ENCODE results near the gene TBATA. TPM values are rescaled to one million over a fixed set of nuclear protein-coding genes. Genes with fewer than 3 reads are reported as not detected.

Gene TBATA
- total RNA-seq, 1 experiment from 2014 or later = not detected

- TF ChIP-seq AFF4 (CRISPR knock-in tag; IDR thresholded peaks at IDR 0.05; ENCODE audit: borderline replicate concordance) (no peak), RORB (CRISPR knock-in tag; IDR thresholded peaks at IDR 0.05) (no peak), E2F4 (CRISPR knock-in tag; IDR thresholded peaks at IDR 0.05; ENCODE audit: borderline replicate concordance, low read depth) (no peak), ZNF512 (CRISPR knock-in tag; IDR thresholded peaks at IDR 0.05; ENCODE audit: borderline replicate concordance) (no peak), GABPB1 (CRISPR knock-in tag; IDR thresholded peaks at IDR 0.05) (no peak)
Observed at GRCh38 chr10:70738761-70739121, 46.4 kb downstream of the TBATA start (continued).

GRCh38 chr10:70738006-70738760 lies 47.0 kb downstream of the TBATA start:
- Mint-ChIP-seq H3K4me1 (0 out of 2 replicates have a peak, but pooled peaks cover 2% of the 10 kb centered on the region), H3K27me3 (ENCODE audit: low read depth) (no peaks in the 10 kb centered on the region), H3K27ac (no peak overlapping the region), H3K36me3 (no peaks in the 10 kb centered on the region), H3K9me3 (no peaks in the 10 kb centered on the region), H3K4me3 (no peak overlapping the region)
- CTCF ChIA-PET = interaction anchor here (0.9 to 1.3 kb wide), 3 partner anchors 16 to 179 kb away, joined by 3 read pairs; no protein-coding TSS in a partner anchor
- ATAC-seq (peak; percentile 24), DNase-seq (ENCODE audit: low spot score) (no peak)
- POLR2A ChIA-PET = no interaction called here
- TF ChIP-seq NR3C1 (CRISPR knock-in tag; conservative IDR thresholded peaks at IDR 0.05; ENCODE audit: low read depth) = no peak
- TF ChIP-seq ERG (CRISPR knock-in tag; IDR thresholded peaks at IDR 0.05) = no peak
- TF ChIP-seq HMGA2 (CRISPR knock-in tag; IDR thresholded peaks at IDR 0.05) = no peak
- no peak for TF ChIP-seq FOXJ3 (CRISPR knock-in tag; IDR thresholded peaks at IDR 0.05; ENCODE audit: borderline replicate concordance)
- no peak for TF ChIP-seq FOXK1 (CRISPR knock-in tag; IDR thresholded peaks at IDR 0.05)
- no peak for TF ChIP-seq HMGXB4 (CRISPR knock-in tag; IDR thresholded peaks at IDR 0.05)
- no peak for TF ChIP-seq SOX15 (CRISPR knock-in tag; IDR thresholded peaks at IDR 0.05)
- no peak for TF ChIP-seq CTCF (IDR thresholded peaks at IDR 0.05)
- no peak for TF ChIP-seq IRF2 (CRISPR knock-in tag; IDR thresholded peaks at IDR 0.05; ENCODE audit: borderline replicate concordance, low read depth)
- no peak for TF ChIP-seq E2F5 (CRISPR knock-in tag; IDR thresholded peaks at IDR 0.05)
- TF ChIP-seq ESRRA (CRISPR knock-in tag; IDR thresholded peaks at IDR 0.05; ENCODE audit: borderline replicate concordance) = no peak
- no peak for TF ChIP-seq TCF7 (CRISPR knock-in tag; IDR thresholded peaks at IDR 0.05; ENCODE audit: low read depth)
- no peak for TF ChIP-seq E2F4 (CRISPR knock-in tag; IDR thresholded peaks at IDR 0.05; ENCODE audit: borderline replicate concordance, low read depth)
- TF ChIP-seq MLX (CRISPR knock-in tag; IDR thresholded peaks at IDR 0.05) = no peak
- TF ChIP-seq ZNF423 (CRISPR knock-in tag; IDR thresholded peaks at IDR 0.05) = no peak
